AG10803 (cell line): Measurements from ENCODE around the gene GADL1.

Experiments used
- DNase-seq: peaks from one replicate; pipeline ENCODE4 v3.0.0; 2010; ENCODE audit warnings: low read depth
- H3K4me3 ChIP-seq: 2 replicates; pipeline ENCODE4 v1.5.1; 2011; ENCODE audit warnings: mild to moderate bottlenecking, low read length, control low read depth
- CTCF ChIP-seq: conservative IDR thresholded peaks from 2 replicates; pipeline ENCODE4 v1.5.1; 2011; ENCODE audit warnings: mild to moderate bottlenecking, low read length, control low read depth, inconsistent platforms

GADL1 gene

GRCh38 chr3:30894521-30895251 is at the start of gene GADL1:
GADL1 (minus strand) TSS chr3:30894661; CDS start chr3:30894614, 47 bp downstream.
- peak; percentile 17 for DNase-seq
- no peak for TF ChIP-seq CTCF
- H3K4me3 ChIP-seq = peak within 1 kb of the TSS; percentile 62

GRCh38 chr3:30944124-30944523 is 49.7 kb upstream of the GADL1 start:
- no peak overlapping the region for H3K4me3 ChIP-seq
- DNase-seq = no peak
- no peak for TF ChIP-seq CTCF

GRCh38 chr3:30943206-30943605 is 48.7 kb upstream of the GADL1 start:
- no peak overlapping the region for H3K4me3 ChIP-seq
- no peak for DNase-seq
- no peak for TF ChIP-seq CTCF

GRCh38 chr3:30941342-30941741 is 46.9 kb upstream of the GADL1 start:
- H3K4me3 ChIP-seq = no peak overlapping the region
- DNase-seq = no peak
- no peak for TF ChIP-seq CTCF

- no peak for TF ChIP-seq CTCF
- H3K4me3 ChIP-seq = no peak overlapping the region
- DNase-seq = no peak
Observed at GRCh38 chr3:30940740-30941139, 46.3 kb upstream of the GADL1 start.

GRCh38 chr3:30934208-30934550 is 39.7 kb upstream of the GADL1 start:
- peak; percentile 77 for DNase-seq
- no peak overlapping the region for H3K4me3 ChIP-seq
- peak; percentile 83 for TF ChIP-seq CTCF

- TF ChIP-seq CTCF = no peak
- no peak overlapping the region for H3K4me3 ChIP-seq
- no peak for DNase-seq
Observed at GRCh38 chr3:30933478-30934207, 39.2 kb upstream of the GADL1 start.
